Naive thymus-derived CD8-positive, alpha-beta T cell (primary cell): ENCODE data around the gene CMC1. TPM values are rescaled to one million over a fixed set of nuclear protein-coding genes. Genes with fewer than 3 reads are reported as not detected.

Source experiments
- ATAC-seq, 2 donors: fragments of 150-1000 bp; cut with Tn5 transposase in 1 of 2; sonication (Bioruptor Pico), chemical (Tn5 transposase) in 1 of 2; 1 replicate in 1 of 2; 2 replicates in 1 of 2; pipeline ENCODE4 v1.10.0; 2021; ENCODE audit warnings: mild to moderate bottlenecking in 2 of 2, moderate library complexity in 2 of 2
- POLR2A ChIA-PET: fragments of 350-600 bp; sonication (Branson Sonifier 250); formaldehyde crosslinking; loops from one replicate; lab custom pipeline; 2021; ENCODE audit warnings: antibody characterized with exemption; lab: Charles Lee
- DNase-seq, 10 donors: peaks; one replicate each; pipeline versions ENCODE4 v3.0.0 to v3.0.0-alpha.2; 2020 to 2022
- H3K27ac Mint-ChIP-seq, 10 donors: one replicate each; pipeline ENCODE4 v1.8.0; 2020 to 2022; ENCODE audit warnings: mild to moderate bottlenecking in 10 of 10, mixed read lengths in 10 of 10, moderate library complexity in 4 of 10, inconsistent platforms in 1 of 10
- H3K27me3 Mint-ChIP-seq, 5 donors: one replicate each; pipeline ENCODE4 v1.8.0; 2021 to 2022; ENCODE audit warnings: mixed read lengths in 5 of 5
- H3K36me3 Mint-ChIP-seq, 3 donors: one replicate each; pipeline ENCODE4 v1.8.0; 2020 to 2022; ENCODE audit warnings: mixed read lengths in 3 of 3, mild to moderate bottlenecking in 2 of 3, inconsistent platforms in 1 of 3
- H3K4me1 Mint-ChIP-seq, 4 donors: one replicate each; pipeline ENCODE4 v1.8.0; 2021 to 2022; ENCODE audit warnings: mixed read lengths in 4 of 4
- H3K4me3 Mint-ChIP-seq, 10 donors: one replicate each; pipeline ENCODE4 v1.8.0; 2020 to 2022; ENCODE audit warnings: mild to moderate bottlenecking in 10 of 10, mixed read lengths in 10 of 10, moderate library complexity in 6 of 10, inconsistent platforms in 1 of 10
- H3K9me3 Mint-ChIP-seq, 9 donors: one replicate each; pipeline ENCODE4 v1.8.0; 2020 to 2022; ENCODE audit warnings: mixed read lengths in 9 of 9, mild to moderate bottlenecking in 3 of 9, inconsistent platforms in 1 of 9, moderate library complexity in 1 of 9
- polyA plus RNA-seq, 3 donors: library from polyadenylated mRNA; unstranded; fragments of 300-500 nt; fragmentation: Illumina TruSeq; gene quantifications; one replicate each; pipeline ENCODE4 v1.2.3, GENCODE V29; 2021
- total RNA-seq, 8 experiments: library from RNA in 2 of 8; stranded (reverse) in 2 of 8; gene quantifications; one replicate each; pipeline ENCODE4 v1.2.3 and lab custom pipeline; 2021 to 2026

The CMC1 gene
- total and polyA plus RNA-seq, 5 experiments from 2014 or later, result 16.2 to 425 (median 33.1) TPM

- Mint-ChIP-seq H3K4me1 (peaks cover 0 to 5% (median 1%) of the 10 kb centered on the region in 4 donors), H3K27me3 (no peaks in the 10 kb centered on the region), H3K36me3 (peaks cover 0 to 24% (median 21%) of the 10 kb centered on the region in 3 donors), H3K4me3 (no peak overlapping the region), H3K27ac (no peak overlapping the region), H3K9me3 (peaks cover 8 to 41% (median 22%) of the 10 kb centered on the region in 9 donors)
- POLR2A ChIA-PET, result no interaction called here
- DNase-seq (no peak), ATAC-seq (no peak)
Measured at GRCh38 chr3:28218917-28219198, 22.6 kb upstream of the CMC1 start.

DNA sequence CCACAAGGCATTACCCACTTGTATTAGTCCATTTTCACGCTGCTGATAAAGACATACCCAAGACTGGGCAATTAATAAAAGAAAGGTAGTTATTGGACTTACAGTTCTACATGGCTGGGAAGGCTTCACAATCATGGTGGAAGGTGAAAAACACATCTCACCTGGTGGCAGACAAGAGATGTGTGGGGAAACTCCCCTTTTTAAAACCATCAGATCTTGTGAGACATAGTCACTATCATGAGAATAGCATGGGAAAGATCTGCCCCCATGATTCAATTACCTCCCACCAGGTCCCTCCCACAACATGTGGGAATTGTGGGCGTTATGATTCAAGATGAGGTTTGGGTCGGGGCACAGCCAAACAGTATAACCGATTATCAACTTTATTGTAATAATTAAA is 17.0 kb upstream of the CMC1 start:
- H3K27ac Mint-ChIP-seq, result no peak overlapping the region
- no peak overlapping the region for H3K4me3 Mint-ChIP-seq
- no peaks in the 10 kb centered on the region for H3K27me3 Mint-ChIP-seq
- ATAC-seq (no peak), DNase-seq (no peak)
- peaks cover 0 to 1% (median 0%) of the 10 kb centered on the region in 3 donors for H3K36me3 Mint-ChIP-seq
- H3K4me1 Mint-ChIP-seq, result peaks cover 0 to 1% (median 0%) of the 10 kb centered on the region in 4 donors
- H3K9me3 Mint-ChIP-seq, result peaks cover 0 to 9% (median 2%) of the 10 kb centered on the region in 9 donors
- POLR2A ChIA-PET, result no interaction called here

DNA sequence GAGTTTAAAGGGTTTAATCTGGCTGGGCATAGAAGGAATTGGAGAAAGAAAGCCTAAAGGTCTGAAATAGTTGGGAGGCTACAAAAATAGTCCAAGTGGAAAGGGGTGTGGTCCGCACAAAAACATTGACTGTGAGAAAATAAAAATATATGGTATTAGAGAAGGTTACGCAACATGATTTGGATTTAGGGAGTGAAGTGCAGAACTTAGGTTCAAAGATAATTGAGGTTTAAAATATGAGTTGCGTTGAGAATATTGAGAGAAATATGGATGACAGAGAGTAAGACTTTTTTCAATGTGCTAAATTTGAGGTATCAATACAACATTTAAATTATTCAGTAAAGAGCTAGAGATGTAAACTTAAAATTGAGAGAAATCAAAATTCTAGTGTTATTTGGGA is 15.4 kb upstream of the CMC1 start:
- DNase-seq (no peak), ATAC-seq (no peak)
- Mint-ChIP-seq H3K4me3 (no peak overlapping the region), H3K36me3 (no peaks in the 10 kb centered on the region), H3K4me1 (no peaks in the 10 kb centered on the region), H3K27ac (peak overlapping the region in 1 of 10 donors; percentile 70), H3K9me3 (peaks cover 0 to 1% (median 0%) of the 10 kb centered on the region in 9 donors), H3K27me3 (no peaks in the 10 kb centered on the region)
- POLR2A ChIA-PET, result no interaction called here

GRCh38 chr3:28228623-28229022 is 12.8 kb upstream of the CMC1 start:
- H3K27ac Mint-ChIP-seq, result no peak overlapping the region
- H3K27me3 Mint-ChIP-seq, result no peaks in the 10 kb centered on the region
- no peaks in the 10 kb centered on the region for H3K36me3 Mint-ChIP-seq
- H3K4me3 Mint-ChIP-seq, result no peak overlapping the region
- POLR2A ChIA-PET, result no interaction called here
- no peak for DNase-seq
- peaks cover 0 to 6% (median 5%) of the 10 kb centered on the region in 4 donors for H3K4me1 Mint-ChIP-seq
- ATAC-seq, result no peak
- peaks cover 0 to 3% (median 0%) of the 10 kb centered on the region in 9 donors for H3K9me3 Mint-ChIP-seq

- Mint-ChIP-seq H3K36me3 (no peaks in the 10 kb centered on the region), H3K9me3 (peaks cover 0 to 3% (median 0%) of the 10 kb centered on the region in 9 donors), H3K4me3 (no peak overlapping the region), H3K27ac (no peak overlapping the region), H3K27me3 (no peaks in the 10 kb centered on the region), H3K4me1 (peaks cover 3 to 12% (median 6%) of the 10 kb centered on the region in 4 donors)
- POLR2A ChIA-PET, result no interaction called here
- DNase-seq (no peak), ATAC-seq (no peak)
Measured at GRCh38 chr3:28232659-28233058, 8.8 kb upstream of the CMC1 start.

- peak overlapping the region in 1 of 10 donors; percentile 5 for H3K4me3 Mint-ChIP-seq
- peaks cover 0 to 3% (median 0%) of the 10 kb centered on the region in 9 donors for H3K9me3 Mint-ChIP-seq
- H3K4me1 Mint-ChIP-seq, result peaks cover 5 to 14% (median 7%) of the 10 kb centered on the region in 4 donors
- ATAC-seq, result no peak
- H3K27ac Mint-ChIP-seq, result no peak overlapping the region
- POLR2A ChIA-PET, result no interaction called here
- DNase-seq, result no peak
- no peaks in the 10 kb centered on the region for H3K36me3 Mint-ChIP-seq
- H3K27me3 Mint-ChIP-seq, result no peaks in the 10 kb centered on the region
Measured at GRCh38 chr3:28234454-28234853, 7.0 kb upstream of the CMC1 start.

DNA sequence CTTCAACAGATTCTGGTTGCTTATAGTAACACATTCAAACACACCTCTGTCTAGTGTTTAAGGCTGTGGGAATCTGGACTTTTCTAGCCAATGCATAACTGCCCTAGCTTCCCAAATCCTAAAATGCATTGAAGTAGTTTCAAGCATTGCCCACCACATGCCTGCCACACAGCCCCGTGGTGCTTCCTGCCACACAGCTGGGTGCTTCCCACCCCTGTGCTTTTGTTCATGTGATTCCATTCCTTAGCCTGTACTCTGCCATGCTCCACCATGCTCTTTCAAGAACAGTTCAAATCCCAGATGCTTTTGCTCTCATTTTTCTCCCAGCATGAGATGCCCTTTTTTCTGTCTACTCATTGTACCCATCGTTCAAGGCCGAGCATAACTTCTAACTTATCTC is 2.3 kb upstream of the CMC1 start:
- peaks cover 0 to 9% (median 0%) of the 10 kb centered on the region in 9 donors for H3K9me3 Mint-ChIP-seq
- POLR2A ChIA-PET, result interaction anchor here (1.5 kb wide), 1 partner anchor 109 kb away, joined by 4 read pairs; the partner anchor contains the start of genes AZI2 and ZCWPW2
- DNase-seq (no peak), ATAC-seq (no peak)
- no peak overlapping the region for H3K4me3 Mint-ChIP-seq
- peak overlapping the region in 3 of 10 donors; percentile 3 to 24 (median 5) for H3K27ac Mint-ChIP-seq
- no peaks in the 10 kb centered on the region for H3K36me3 Mint-ChIP-seq
- H3K27me3 Mint-ChIP-seq, result no peaks in the 10 kb centered on the region
- peaks cover 15 to 44% (median 32%) of the 10 kb centered on the region in 4 donors for H3K4me1 Mint-ChIP-seq

DNA sequence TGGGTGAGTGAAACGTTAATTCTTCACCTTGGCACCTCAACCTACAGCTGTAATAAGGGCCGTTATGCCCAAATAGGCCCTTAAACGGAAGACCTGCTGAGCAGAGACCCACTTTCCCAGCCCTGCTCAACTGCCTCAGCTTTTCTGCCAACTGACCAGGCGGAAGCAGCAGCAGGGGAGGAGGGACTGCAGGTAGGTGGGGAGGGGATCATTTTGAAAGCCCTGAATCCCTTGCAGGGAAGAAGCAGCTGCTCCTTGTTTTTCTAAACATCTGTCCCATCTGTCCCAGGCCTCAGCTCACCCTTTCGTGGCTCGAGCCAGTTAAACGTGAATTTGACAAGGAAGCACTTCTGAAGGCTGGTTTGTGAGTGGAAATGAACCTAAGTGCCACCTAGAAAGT is 978 bp upstream of the CMC1 start:
- no peak for DNase-seq
- no peaks in the 10 kb centered on the region for H3K27me3 Mint-ChIP-seq
- H3K4me1 Mint-ChIP-seq, result peaks cover 19 to 52% (median 42%) of the 10 kb centered on the region in 4 donors
- no peak for ATAC-seq
- peaks cover 0 to 9% (median 0%) of the 10 kb centered on the region in 9 donors for H3K9me3 Mint-ChIP-seq
- POLR2A ChIA-PET, result interaction anchor here (0.5 to 1.3 kb wide), 3 partner anchors 9 to 520 kb away, joined by 3 to 4 read pairs (median 3); no protein-coding TSS in a partner anchor
- peak overlapping the region in 9 of 10 donors; percentile 90 to 96 (median 95) for H3K27ac Mint-ChIP-seq
- peak overlapping the region; percentile 92 to 98 (median 94) for H3K4me3 Mint-ChIP-seq
- H3K36me3 Mint-ChIP-seq, result no peaks in the 10 kb centered on the region

DNA sequence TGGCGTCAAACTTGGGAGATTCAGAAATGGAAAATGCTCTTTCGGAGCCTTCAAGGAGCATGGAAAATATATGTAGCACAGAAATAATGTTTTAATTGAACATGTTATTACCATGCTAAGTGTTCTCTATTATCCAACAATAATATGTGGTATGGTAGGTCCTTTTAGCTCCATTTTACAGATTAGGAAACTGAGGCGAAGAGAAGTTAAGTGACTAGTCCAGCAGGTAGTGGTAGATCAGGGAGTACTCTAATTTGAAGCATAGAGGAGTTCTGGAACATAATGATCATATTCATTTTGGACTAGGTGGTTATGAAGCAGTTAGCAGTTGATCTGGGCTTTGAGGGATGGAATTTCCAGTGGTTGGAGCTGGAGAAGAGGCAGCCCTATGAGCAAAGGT is 1.1 kb downstream of the CMC1 start:
- ATAC-seq, result no peak
- POLR2A ChIA-PET, result interaction anchor here (1.0 kb wide), 1 partner anchor 521 kb away, joined by 3 read pairs; the partner anchor contains the start of gene EOMES

GRCh38 chr3:28243424-28244106 is 2.1 kb downstream of the CMC1 start:
- peaks cover 0 to 9% (median 0%) of the 10 kb centered on the region in 9 donors for H3K9me3 Mint-ChIP-seq
- H3K4me1 Mint-ChIP-seq, result peaks cover 32 to 79% (median 66%) of the 10 kb centered on the region in 4 donors
- H3K36me3 Mint-ChIP-seq, result no peaks in the 10 kb centered on the region
- H3K27ac Mint-ChIP-seq, result peak overlapping the region in 9 of 10 donors; percentile 0 to 64 (median 55)
- POLR2A ChIA-PET, result interaction anchor here (1.0 kb wide), 1 partner anchor 522 kb away, joined by 3 read pairs; the partner anchor contains the start of gene EOMES
- ATAC-seq (no peak), DNase-seq (peak in 2 of 10 donors; percentile 14 to 21)
- peak overlapping the region in 9 of 10 donors; percentile 0 to 92 (median 26) for H3K4me3 Mint-ChIP-seq
- no peaks in the 10 kb centered on the region for H3K27me3 Mint-ChIP-seq

More for the DNA sequence above, 1.1 kb downstream of the CMC1 start:
- Mint-ChIP-seq H3K27ac (peak overlapping the region in 9 of 10 donors; percentile 46 to 94 (median 90)), H3K4me1 (peaks cover 28 to 69% (median 58%) of the 10 kb centered on the region in 4 donors), H3K9me3 (peaks cover 0 to 9% (median 0%) of the 10 kb centered on the region in 9 donors), H3K4me3 (peak overlapping the region; percentile 92 to 98 (median 94)), H3K27me3 (no peaks in the 10 kb centered on the region), H3K36me3 (no peaks in the 10 kb centered on the region)
- DNase-seq, result no peak

DNA sequence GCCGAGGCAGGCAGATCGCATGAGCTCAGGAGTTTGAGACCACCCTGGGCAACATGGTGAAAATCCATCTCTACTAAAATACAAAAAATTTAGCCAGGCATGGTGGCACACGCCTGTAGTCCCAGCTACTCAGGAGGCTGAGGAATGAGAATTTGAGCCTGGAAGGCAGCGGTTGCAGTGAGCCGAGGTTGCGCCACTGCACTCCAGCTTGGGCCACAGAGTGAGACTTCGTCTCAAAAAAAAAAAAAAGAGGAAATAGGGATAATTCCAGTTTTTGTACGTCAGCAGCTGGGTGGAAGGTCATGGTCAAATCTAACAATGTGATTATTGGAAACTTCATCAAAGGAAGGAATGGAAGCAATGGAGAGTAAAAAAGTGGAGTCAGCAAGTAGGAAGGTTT is 3.1 kb downstream of the CMC1 start:
- no peaks in the 10 kb centered on the region for H3K27me3 Mint-ChIP-seq
- POLR2A ChIA-PET, result interaction anchor here (0.7 kb wide), 1 partner anchor 522 kb away, joined by 3 read pairs; the partner anchor contains the start of gene EOMES
- peaks cover 0 to 9% (median 0%) of the 10 kb centered on the region in 9 donors for H3K9me3 Mint-ChIP-seq
- H3K4me3 Mint-ChIP-seq, result peak overlapping the region in 3 of 10 donors; percentile 0 to 22 (median 2)
- ATAC-seq, result no peak
- H3K27ac Mint-ChIP-seq, result peak overlapping the region in 3 of 10 donors; percentile 3 to 63 (median 55)
- no peaks in the 10 kb centered on the region for H3K36me3 Mint-ChIP-seq
- no peak for DNase-seq
- peaks cover 34 to 84% (median 67%) of the 10 kb centered on the region in 4 donors for H3K4me1 Mint-ChIP-seq

DNA sequence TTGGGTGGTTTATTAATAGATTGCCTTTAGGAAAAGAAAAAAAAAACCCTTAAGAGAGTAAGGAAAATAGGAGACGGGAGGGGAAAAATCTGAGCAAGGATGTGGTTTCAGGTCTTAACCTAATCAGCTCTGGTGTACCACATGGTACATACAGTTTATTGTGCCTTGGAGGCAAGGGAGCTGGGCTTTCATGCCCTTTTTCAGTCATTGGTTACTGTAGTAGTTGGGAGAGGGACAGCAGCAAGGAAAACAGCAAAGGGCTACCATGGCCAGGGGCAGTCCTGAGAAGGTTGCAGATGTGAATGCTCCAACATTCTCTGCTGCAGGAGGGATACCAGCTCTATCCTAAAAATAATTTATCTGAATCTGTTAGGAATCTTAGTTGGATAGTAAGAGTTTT is 5.9 kb downstream of the CMC1 start:
- DNase-seq, result no peak
- Mint-ChIP-seq H3K27ac (peak overlapping the region in 3 of 10 donors; percentile 3 to 59 (median 22)), H3K36me3 (no peaks in the 10 kb centered on the region), H3K27me3 (no peaks in the 10 kb centered on the region), H3K4me3 (peak overlapping the region in 3 of 10 donors; percentile 14 to 41 (median 28)), H3K4me1 (peaks cover 42 to 89% (median 79%) of the 10 kb centered on the region in 4 donors), H3K9me3 (peaks cover 0 to 9% (median 0%) of the 10 kb centered on the region in 9 donors)
- peak in 1 of 2 donors; percentile 30 for ATAC-seq
- POLR2A ChIA-PET, result no interaction called here

GRCh38 chr3:28250999-28251398 is 9.6 kb downstream of the CMC1 start:
- POLR2A ChIA-PET, result no interaction called here
- peaks cover 36 to 77% (median 67%) of the 10 kb centered on the region in 4 donors for H3K4me1 Mint-ChIP-seq
- H3K27me3 Mint-ChIP-seq, result no peaks in the 10 kb centered on the region
- H3K36me3 Mint-ChIP-seq, result peaks cover 0 to 4% (median 0%) of the 10 kb centered on the region in 3 donors
- no peaks in the 10 kb centered on the region for H3K9me3 Mint-ChIP-seq
- H3K27ac Mint-ChIP-seq, result peak overlapping the region in 5 of 10 donors; percentile 7 to 65 (median 28)
- no peak for DNase-seq
- peak in 1 of 2 donors; percentile 45 for ATAC-seq
- H3K4me3 Mint-ChIP-seq, result peak overlapping the region in 1 of 10 donors; percentile 8
